Occipital lobe (tissue), 2 donors: ENCODE results near the gene ITGA2B. TPM values are rescaled to one million over a fixed set of nuclear protein-coding genes. Genes with fewer than 3 reads are reported as not detected.

Source experiments
- DNase-seq: peaks from one replicate; lab custom pipeline; 2025; lab: John Stamatoyannopoulos, UW
- total RNA-seq: library from RNA; depleted of rRNA; stranded (reverse); fragments of >200 nt; gene quantifications from one replicate; pipeline ENCODE4 v1.2.3, GENCODE V29; 2014

The ITGA2B gene
- 0.78 TPM for total RNA-seq

GRCh38 chr17:44389281-44389680 lies at the start of gene ITGA2B:
Gene ITGA2B, minus strand, starts transcription at chr17:44389649. Its CDS starts 176 bp downstream, at chr17:44389473.
- no peak for DNase-seq

GRCh38 chr17:44439168-44439567 lies 49.7 kb upstream of the ITGA2B start:
- DNase-seq = no peak

- peak; percentile 25 for DNase-seq
Observed at GRCh38 chr17:44438636-44439035, 49.2 kb upstream of the ITGA2B start.

- no peak for DNase-seq
Observed at GRCh38 chr17:44436336-44436735, 46.9 kb upstream of the ITGA2B start.

GRCh38 chr17:44432254-44433157 lies 43.1 kb upstream of the ITGA2B start:
- no peak for DNase-seq

- no peak for DNase-seq
Observed at GRCh38 chr17:44424828-44425461, 35.5 kb upstream of the ITGA2B start.

GRCh38 chr17:44417553-44417952 lies 28.1 kb upstream of the ITGA2B start:
- peak; percentile 38 for DNase-seq

GRCh38 chr17:44416558-44417289 lies 27.3 kb upstream of the ITGA2B start:
- no peak for DNase-seq

- DNase-seq = no peak
Observed at GRCh38 chr17:44414394-44415155, 25.1 kb upstream of the ITGA2B start.

- DNase-seq = no peak
Observed at GRCh38 chr17:44409309-44410028, 20.0 kb upstream of the ITGA2B start.

- DNase-seq = no peak
Observed at GRCh38 chr17:44408786-44409185, 19.3 kb upstream of the ITGA2B start.

- DNase-seq = no peak
Observed at GRCh38 chr17:44402564-44403172, 13.2 kb upstream of the ITGA2B start.

GRCh38 chr17:44400226-44400847 lies 10.9 kb upstream of the ITGA2B start:
- no peak for DNase-seq

- DNase-seq = no peak
Observed at GRCh38 chr17:44398692-44399691, 9.5 kb upstream of the ITGA2B start.

GRCh38 chr17:44397479-44398440 lies 8.3 kb upstream of the ITGA2B start:
- DNase-seq = no peak

GRCh38 chr17:44396946-44397345 lies 7.5 kb upstream of the ITGA2B start:
- no peak for DNase-seq

GRCh38 chr17:44394833-44395232 lies 5.4 kb upstream of the ITGA2B start:
- no peak for DNase-seq
